ENCODE results near the gene SYNE4.

SYNE4 gene

DNA sequence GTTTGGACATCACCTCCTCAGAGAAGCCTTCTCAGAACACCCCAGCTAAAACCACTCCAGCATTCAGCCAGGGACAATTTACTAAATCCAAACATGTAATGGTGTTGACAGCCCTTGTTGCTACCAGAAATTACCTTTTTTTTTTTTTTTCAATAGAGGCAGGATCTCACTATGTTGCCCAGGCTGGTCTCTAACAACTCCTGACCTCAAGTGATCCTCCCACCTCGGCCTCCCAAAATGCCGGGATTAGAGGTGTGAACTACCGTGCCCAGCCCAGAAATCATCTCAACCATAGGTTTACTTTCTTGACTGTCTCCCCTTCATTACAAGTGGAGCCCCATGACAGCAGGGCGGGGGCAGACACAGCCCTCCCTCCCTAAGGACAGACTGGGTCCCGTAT lies 14.8 kb upstream of the SYNE4 start:
- DNase-seq, result no peak

DNA sequence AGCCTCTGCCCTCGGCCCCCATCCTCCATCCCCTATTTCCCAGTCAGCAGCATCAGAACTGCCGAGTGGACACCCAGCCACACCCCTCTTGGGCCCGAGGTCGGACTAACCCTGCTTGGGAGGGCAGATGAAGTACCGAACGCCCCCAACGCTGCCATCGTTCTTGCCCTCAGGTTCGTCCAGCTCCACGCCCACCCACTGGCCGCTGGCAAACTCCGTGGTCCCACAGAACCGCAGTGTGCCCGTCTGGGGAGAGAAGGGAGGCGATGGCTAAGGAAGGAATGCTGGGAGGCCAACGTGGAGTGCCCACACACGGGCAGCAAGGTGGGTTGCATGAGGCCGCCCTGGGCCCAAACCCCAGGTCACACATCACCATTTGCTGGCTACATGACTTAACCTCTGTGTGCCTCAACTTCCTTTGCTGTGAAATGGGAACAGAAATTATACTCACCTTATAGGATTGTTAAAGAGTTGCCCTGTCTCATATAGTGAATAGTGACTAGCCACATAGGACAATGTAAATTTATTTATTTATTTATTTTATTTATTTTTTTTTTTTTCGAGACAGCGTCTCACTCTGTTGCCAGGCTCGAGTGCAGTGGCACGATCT lies 10.6 kb upstream of the SYNE4 start:
- no peak for DNase-seq

DNA sequence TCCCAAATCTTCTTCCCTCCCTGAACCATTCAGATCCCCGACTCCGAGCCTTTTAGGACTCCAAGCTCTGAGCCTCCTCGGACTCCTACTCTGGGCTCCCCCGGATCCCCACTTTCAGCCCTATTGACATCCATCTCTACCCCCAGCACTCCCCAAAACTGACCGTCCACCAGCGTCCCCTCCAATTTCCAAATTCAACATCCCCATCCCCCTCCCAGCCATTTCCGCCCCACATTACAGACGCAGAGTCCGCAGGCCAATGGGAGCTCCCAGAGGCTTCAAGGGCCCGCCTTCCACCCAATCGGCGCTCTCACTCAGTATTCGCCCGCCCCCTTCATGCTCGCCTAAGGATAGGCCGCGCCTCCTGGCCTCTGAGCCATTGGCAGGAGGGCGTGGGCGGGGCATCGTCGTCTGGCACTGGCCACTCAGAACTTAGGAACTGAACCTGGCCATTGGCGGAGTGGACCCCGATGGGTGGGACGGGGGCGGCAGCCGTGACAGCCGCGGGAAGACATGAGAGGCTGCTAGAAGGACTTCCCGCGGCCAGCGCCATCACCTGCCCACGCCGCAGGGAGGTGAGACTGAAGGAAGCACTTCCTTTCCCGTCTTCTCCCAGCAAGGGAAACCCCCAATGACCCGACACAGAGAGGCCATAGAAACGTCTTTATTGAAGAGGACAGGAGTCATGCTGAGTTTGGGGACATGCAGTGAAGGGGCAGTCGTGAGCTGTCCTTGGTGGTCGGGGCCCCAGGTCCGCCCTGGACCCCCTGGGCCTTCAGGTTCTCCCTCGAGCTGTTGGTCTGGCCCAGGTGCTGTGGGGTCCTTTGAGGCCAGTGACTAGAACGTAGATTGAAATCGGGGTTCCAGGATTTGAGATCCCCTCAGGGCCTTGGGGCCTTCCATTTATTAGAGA lies 5.7 kb upstream of the SYNE4 start, which contains the start of gene ALKBH6:
ALKBH6 (minus strand) TSS at position 202 of the 913 bp plus-strand sequence. CDS start 816 bp downstream, outside the sequence.
- DNase-seq, result peak; percentile 99

DNA sequence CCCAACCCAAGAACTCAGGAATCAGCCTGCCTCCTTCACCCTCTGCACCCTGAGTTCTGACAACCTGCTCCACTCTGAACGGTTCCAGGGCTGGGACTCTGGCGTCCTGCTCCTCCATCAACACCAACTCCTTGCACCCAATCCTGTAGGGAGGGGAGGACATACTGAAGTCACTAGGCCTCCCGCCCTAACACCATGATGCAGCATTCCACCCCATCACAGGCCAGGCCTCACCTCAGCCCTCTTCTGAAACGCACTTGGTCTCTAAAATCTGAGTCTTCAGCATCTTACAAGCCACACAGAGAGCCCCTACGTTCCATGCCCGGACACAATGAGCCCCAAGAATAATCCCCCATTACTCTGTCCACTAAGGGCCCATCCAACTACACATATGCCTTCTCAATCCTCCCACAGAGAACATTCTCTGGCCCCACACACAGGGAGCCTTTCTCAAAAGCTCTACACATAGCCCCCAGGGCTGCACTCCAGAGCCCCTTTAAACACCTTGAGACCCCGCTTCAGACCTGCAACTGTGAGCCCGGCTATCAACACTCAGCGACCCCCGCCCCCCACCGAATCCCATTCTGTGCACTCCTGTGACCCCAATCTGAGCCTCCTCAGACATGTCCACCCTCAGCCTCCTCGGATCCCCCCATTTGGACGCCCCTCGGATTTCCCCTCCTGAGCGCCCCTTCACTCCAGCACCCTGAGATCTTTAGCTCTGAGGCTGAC lies 4.8 kb upstream of the SYNE4 start:
- no peak for DNase-seq

DNA sequence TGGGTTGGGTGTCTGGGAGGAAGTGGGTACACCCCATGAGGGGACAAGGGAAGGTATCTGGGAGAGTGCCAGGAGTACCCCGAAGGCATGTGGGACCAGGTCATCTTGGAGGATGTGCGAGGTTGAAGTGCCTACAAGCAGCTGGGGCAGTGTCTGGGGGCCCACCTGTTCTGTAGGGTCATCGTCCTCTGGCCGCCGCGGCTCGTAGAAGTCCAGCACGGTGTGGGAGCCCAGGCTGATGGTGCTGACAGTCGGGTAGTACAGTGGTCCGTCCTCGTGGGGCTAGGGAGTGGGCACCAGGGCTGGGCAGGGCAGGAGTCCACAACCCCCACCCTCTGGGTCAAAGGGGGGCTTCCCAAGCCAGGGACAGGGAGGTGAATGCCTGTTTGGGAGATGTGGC lies 1.8 kb upstream of the SYNE4 start:
- no peak for DNase-seq

DNA sequence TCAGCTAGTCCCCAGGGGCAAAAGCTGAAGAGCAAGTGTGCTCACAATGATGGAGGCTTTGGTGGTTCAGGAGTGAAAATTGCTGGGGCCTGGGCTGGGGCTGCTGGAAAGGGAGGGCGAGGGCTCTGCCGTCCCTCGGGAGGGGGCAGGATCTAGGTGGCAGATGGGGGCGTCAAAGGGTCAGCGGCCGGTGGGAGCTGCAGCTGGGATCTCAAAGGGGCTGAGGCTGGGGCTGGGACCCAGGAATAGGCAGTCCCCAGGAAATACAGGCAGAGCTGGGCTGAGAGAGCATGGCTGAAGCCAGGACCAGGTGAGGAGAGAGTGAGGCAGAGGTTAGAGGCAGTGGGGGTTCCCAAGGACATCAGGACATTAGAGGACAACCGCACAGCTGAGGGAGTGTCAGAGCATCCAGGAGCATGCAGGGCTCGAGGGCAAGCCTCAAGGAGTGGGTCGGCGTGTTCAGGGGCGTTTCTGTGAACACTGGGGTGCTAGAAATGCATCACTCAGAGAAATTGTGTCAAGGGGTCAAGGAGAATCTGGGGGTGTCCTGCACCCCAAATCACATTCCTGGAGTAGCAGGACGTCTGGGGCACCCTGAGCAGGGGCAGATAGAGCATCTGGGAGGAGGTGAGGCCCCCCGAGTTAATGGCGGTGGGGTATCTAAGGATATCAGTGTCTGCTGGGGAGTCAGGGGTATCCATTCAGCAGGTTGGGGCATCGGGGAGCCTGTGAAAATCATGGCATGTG lies 1.2 kb upstream of the SYNE4 start:
- no peak for DNase-seq

DNA sequence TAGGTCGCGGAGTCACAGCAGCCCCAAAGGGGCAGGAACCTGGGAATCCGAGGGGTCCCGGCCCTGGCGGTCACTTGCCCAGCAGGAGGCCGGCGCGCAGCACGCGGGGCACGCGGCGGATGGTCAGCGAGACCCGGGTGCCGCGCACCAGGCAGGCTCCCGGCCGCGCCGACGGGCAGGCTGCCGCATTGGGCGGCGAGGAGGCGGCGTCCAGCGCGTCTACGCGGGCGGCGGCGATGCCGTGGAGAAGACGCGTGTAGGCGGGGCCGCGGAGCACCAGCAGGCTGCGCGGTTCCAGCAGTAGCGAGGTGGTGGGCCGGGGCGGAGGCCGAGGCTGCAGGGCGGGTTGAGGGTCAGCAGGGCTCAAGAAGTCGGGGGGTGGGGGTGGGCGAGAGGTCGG lies 607 bp upstream of the SYNE4 start:
- peak; percentile 37 to 60 for DNase-seq

DNA sequence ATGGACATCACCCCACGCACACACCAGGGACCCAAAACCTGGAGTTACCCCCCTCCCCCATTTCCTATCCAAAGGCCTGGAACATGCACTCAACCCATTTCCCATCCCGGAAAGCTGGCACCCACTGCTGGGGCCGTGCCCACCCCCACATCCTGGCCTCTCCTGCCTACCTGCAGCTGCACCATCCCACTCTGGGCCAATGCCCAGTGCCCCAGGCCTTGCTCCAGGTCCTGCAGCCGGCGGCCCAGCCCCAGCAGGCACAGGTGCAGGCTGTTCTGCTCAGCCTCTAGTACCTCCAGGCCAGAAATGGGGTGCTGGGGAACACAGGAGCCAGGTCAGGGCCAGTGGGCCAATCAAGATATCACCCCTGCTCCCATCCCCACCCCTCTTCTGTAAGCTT lies 1.7 kb downstream of the SYNE4 start:
- no peak for DNase-seq

DNA sequence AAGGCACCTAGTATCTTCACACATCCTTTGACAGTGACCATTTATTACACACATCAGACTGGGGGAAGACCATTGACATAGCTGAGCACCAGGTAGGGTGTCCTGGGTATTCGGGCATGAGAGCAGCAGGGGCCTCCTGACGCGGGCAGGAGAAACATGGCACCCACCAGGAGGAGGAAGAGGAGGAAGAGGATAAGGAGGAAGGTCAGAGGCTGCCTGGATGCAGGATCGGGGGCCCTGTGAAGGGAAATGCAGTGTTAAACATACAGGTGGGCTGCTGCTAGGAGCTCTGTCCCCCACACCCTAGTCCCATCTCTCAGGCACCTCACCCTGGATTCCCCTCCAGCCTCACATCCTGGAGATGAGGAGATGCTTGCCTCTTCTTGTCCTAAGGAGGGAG lies 5.3 kb downstream of the SYNE4 start:
- DNase-seq, result no peak

DNA sequence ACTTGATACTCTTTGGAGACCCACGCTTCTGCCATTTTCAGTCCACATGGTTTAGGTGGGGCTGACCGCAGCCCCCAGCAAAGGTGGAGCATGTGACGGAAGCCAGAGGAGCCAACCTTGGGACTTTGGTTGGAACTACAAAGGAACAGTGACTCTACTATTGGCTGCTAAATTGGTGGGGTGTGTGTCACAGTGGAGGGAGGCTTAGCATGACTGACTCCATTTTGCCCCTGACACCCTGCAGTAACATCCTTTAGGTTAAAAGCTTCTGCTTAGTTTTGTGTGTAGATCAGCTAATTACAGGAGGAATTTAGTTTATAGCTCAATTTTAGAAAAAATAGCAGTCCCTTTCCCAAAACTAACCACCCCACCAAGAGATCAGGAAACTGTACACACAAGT lies 7.0 kb downstream of the SYNE4 start:
- DNase-seq, result no peak

DNA sequence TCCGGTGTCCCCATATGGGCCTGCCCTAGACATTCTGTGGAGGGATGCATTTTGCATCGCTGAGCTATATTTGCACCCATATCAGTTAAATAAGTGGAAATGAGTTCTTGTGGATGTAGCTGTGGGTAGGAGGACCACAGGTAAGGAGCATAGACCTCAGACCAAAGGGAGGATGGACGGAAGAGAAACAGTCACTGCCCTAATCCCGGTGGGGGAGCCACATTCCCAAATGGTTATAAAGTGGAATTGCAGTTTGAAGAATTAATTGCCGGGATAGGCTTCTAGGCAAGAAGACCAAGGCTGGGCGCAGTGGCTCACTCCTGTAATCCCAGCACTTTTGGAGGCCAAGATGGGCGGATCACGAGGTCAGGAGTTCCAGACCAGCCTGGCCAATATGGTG lies 11.8 kb downstream of the SYNE4 start:
- no peak for DNase-seq

DNA sequence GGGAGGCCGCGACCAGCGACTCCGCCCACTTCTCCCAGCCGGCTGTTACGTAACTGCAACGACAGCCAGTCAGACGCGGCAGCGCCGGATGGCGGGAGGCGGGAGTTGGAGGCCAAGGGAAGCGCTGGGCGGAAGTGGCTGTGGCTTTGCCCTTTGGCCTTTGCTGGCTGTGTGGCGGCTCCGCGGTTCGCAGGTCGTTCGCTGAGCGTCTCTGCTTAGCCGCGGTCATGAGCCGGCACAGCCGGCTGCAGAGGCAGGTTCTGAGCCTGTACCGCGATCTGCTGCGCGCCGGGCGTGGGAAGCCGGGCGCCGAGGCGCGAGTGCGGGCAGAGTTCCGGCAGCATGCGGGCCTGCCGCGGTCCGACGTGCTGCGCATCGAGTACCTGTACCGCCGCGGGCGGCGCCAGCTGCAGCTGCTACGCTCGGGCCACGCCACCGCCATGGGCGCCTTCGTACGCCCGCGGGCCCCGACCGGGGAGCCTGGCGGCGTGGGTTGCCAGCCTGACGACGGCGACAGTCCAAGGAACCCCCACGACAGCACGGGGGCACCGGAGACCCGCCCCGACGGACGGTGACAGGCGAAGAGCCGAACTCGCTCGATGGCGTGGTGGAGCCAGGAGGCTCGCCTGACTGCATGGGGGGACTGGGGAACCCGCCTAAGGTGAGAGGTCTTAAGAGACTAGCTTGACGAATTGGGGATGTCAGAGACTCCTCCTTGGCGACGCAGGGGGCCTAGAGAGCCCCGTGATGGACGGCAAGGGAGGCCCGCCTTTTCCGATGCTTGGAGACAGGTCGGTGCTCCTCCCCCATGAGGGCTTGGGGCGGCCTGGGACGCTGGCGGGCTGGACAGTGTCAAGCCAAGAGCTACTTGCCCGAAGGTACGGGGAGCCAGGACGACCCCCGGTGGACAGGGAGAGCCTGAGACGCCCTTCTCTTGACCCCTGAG lies 13.3 kb downstream of the SYNE4 start, which contains the start of gene SDHAF1:
SDHAF1 (plus strand) TSS at position 141 of the 946 bp plus-strand sequence; CDS start at position 228, 87 bp downstream.
- peak; percentile 92 to 94 for DNase-seq

DNA sequence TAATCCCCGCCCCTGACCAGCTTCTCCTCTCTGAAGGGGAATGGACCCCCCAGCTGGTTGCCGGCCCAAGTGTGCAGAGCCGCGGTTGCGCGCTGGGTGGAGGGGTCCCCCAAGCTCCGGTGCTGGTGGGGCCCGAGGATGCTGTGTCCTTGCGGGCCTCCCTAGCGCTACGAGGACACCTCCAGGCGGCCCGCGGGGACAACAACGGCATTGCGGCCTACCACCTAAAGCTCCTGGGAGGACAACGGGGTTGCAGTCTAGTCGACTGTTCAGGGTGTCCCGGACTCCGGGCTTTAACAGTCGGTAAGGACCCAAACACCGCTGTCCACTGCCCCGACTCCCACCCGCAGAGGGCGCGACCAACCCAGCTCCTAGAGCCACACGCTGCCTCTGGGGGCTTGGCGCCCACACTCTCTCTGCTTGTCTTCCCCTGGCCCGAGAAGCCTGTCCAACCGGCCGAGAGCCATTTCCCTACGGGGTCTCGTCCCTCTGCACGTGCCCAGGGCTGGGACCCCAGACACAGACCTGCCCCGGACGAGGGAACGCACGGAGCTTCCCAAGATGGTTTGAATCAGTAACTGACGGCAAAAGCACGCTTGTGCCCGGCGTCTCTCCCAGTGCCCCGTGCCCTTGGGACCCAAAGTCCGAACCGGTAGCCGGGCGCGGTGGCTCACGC lies 14.6 kb downstream of the SYNE4 start:
- peak in 1 of 2 experiments; percentile 33 for DNase-seq

DNA sequence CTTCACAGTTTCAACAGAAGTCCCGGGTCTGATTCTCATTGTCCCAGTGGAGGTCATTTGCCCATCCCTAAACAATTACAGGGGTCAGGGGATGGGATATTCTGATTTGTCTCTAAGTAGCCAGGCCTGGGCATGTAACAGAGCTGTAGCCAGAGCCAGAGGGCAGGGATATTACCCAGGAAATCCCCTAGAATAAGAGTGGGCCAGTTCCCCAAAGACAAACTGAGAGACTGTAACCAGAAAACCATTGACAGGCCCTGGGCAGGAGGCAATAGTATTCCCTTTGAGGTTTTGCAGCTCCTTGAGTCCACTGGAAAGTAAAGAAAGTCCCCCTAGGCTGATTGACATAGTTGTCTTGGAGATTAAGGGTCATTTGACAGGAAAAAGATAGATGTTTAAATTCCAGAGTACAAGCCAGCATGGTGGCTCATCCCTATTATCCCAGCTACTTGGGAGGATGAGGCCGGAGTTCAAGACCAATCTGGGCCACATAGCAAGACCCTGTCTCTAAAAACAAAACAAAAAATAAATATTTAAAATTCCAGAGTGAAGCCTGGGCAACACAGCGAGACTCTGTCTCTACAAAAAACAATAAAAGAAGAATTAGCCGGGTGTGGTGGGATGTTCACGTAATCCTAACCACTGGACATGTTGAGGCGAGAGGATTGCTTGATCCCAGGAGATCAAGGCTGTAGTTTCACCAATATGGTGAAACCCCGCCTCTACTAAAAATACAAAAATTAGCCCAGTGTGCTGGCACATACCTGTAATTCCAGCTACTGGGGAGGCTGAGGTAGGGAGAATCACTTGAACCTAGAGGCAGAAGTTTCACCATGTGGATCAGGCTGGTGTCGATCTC lies 15.5 kb downstream of the SYNE4 start:
- DNase-seq, result no peak

DNA sequence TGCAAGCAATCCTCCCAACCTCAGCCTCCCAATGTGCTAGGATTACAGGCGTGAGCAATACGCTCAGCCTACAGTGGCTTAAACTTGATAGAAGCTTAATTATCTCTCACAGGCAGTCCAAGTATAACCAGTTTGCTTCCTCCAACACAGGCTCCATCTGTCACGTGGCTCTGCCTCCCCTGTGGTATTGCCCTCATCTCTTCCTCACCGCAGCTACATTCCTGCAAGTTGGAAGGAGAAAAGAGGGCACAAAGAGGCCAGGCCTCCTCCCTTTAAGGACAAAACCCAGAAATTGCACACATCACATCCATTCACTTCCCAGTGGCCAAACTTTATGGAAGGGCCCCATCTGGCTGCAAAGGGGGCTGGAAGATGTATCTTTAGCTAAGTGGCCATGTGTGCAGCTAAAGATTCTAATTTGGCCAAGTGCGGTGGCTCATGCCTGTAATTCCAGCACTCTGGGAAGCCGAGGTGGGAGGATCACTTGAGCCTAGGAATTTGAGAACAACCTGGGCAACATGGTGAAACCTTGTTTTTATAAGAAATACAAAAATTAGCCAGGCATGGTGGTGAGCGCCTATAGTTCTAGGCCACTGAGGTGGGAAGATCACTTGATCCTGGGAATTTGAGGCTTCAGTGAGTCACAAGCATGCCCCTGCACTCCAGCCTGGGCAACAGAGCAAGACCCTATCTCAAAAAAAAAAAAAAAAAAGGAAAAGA lies 16.7 kb downstream of the SYNE4 start:
- no peak for DNase-seq

DNA sequence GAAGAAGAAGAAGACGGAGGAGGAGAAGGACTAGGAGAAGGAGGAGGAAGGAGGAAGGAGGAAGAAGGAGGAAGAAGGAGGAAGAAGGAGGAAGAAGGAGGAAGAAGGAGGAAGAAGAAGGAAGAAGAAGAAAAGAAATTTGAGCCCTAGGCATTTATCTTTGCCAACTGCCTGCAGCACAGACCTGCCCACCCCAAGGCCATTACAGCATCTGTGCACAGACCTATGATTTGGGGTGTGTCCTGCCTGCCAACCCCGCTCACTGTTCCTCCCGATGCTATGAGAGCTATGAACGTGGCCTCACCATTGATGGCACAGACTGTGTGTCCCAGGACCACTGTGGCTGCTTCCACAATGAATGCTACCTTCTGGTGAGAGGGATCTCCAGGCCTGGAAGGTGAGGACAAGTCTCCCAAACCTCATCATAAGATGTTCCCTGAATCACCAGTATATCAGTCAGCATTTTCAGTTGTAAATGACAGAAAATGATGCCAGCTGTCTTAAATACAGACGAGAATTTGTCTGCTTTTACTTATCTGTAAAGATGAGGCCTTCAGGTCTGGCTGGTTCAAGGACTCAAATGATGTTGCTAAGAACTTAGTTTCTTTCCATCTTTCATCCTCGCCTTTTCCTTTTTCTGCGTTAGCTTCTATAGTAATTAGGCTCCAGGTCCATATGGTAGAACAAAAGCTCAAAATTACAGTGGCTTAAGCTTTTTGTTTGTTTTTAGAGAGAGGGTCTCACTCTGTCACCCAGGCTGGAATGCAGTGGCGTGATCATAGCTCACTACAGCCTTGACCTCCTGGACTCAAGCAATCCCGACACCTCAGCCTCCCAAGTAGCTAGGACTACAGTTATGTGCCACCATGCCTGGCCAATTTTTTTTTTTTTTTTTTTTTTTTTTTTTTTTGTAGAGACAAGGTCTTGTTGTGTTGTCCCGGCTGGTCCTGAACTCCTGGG lies 17.6 kb downstream of the SYNE4 start:
- DNase-seq, result no peak

DNA sequence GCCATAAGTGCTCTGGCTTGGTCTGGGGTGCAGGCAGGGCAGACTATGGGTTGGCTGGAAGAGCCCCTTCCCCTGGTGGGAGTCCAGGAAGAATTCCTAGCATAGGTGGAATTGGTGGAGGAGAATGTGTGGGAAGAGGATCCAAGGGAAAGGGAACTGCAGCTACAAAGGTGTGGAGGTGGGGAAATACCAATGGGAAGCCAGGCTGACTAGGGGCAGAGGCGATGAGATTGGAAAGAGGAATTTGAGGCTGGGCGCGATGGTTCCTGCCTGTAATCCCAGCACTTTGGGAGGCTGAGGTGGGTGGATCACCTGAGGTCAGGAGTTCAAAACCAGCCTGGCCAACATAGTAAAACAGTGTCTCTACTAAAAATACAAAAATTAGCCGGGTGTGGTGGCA lies 18.5 kb downstream of the SYNE4 start:
- DNase-seq, result no peak

DNA sequence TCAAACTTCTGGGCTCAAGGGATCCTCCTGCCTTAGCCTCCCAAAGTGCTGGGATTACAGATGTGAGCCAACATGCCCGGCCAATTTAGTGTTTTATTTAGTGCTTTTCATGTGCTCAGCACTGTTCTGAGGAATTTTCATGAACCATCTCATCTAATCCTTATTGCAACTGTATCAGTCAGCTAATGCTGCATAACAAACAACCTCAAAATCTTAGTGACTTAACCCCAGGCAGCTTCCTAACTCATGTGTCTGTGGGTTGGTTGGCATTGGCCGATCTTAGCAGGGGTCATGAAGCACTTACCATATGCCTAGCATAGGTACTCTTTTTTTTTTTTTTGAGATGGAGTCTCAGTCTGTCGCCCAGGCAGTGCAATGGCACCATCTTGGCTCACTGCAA lies 19.8 kb downstream of the SYNE4 start:
- no peak for DNase-seq

Measured in NCI-H1930 (cell line).